DOHH2 (cell line): Measurements from ENCODE around the gene LORICRIN.

Experiments used
- EZH2phosphoT487 ChIP-seq: fragments of 200-600 bp; sonication (generic); IDR thresholded peaks from 2 replicates; pipeline ENCODE4 v1.6.1; 2017; ENCODE audit warnings: borderline replicate concordance, mild to moderate bottlenecking, antibody characterized with exemption, low read length, moderate library complexity, mixed read lengths
- TF ChIP-seq, protein P1 (sequence below): fragments of 200-600 bp; sonication (generic); IDR thresholded peaks from one replicate; pipeline ENCODE4 v1.5.1; 2014; ENCODE audit warnings: antibody characterized with exemption, mild to moderate bottlenecking, low read depth, low read length; ENCODE audit not compliant: poor library complexity, severe bottlenecking

- TF ChIP-seq, protein P1, sequence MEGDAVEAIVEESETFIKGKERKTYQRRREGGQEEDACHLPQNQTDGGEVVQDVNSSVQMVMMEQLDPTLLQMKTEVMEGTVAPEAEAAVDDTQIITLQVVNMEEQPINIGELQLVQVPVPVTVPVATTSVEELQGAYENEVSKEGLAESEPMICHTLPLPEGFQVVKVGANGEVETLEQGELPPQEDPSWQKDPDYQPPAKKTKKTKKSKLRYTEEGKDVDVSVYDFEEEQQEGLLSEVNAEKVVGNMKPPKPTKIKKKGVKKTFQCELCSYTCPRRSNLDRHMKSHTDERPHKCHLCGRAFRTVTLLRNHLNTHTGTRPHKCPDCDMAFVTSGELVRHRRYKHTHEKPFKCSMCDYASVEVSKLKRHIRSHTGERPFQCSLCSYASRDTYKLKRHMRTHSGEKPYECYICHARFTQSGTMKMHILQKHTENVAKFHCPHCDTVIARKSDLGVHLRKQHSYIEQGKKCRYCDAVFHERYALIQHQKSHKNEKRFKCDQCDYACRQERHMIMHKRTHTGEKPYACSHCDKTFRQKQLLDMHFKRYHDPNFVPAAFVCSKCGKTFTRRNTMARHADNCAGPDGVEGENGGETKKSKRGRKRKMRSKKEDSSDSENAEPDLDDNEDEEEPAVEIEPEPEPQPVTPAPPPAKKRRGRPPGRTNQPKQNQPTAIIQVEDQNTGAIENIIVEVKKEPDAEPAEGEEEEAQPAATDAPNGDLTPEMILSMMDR = no peak
- no peak for TF ChIP-seq EZH2phosphoT487
These were observed 3.1 kb downstream of the LORICRIN start for GRCh38 chr1:153262462-153263157.
